Activated naive CD4-positive, alpha-beta T cell treated with anti-CD3 and anti-CD28 coated beads for 36 hours (primary cell): ENCODE results near the gene SLC19A1. TPM values are rescaled to one million over a fixed set of nuclear protein-coding genes. Genes with fewer than 3 reads are reported as not detected.
A peak's percentile ranks its signal among the peaks of the same experiment; 100 is the strongest.
"Not testable (repeated sequence)": the region's sequence is repeated elsewhere in the genome, so short reads cannot be mapped to it uniquely, and the experiment has no call there.

Experiments used
- CTCF ChIA-PET: fragments of 350-600 bp; sonication (Branson Sonifier 250); formaldehyde crosslinking; loops from one replicate; lab custom pipeline; 2021; ENCODE audit warnings: antibody characterized with exemption; lab: Charles Lee
- DNase-seq: peaks from one replicate; pipeline ENCODE4 v3.0.0-alpha.2; 2020
- H3K27ac Mint-ChIP-seq: one replicate; pipeline ENCODE4 v1.8.0; 2021; ENCODE audit warnings: mild to moderate bottlenecking, mixed read lengths
- H3K27me3 Mint-ChIP-seq: one replicate; pipeline ENCODE4 v1.8.0; 2021; ENCODE audit warnings: low read depth, mixed read lengths
- H3K36me3 Mint-ChIP-seq: one replicate; pipeline ENCODE4 v1.8.0; 2021; ENCODE audit warnings: low read depth, mixed read lengths
- H3K4me1 Mint-ChIP-seq: one replicate; pipeline ENCODE4 v1.8.0; 2021; ENCODE audit warnings: low read depth, mixed read lengths
- H3K4me3 Mint-ChIP-seq: one replicate; pipeline ENCODE4 v1.8.0; 2021; ENCODE audit warnings: mild to moderate bottlenecking, moderate library complexity, mixed read lengths
- H3K9me3 Mint-ChIP-seq: one replicate; pipeline ENCODE4 v1.8.0; 2021; ENCODE audit warnings: mixed read lengths
- intact Hi-C: fragments of 100-400 bp; cut with micrococcal nuclease; formaldehyde crosslinking; loops from one replicate; pipeline ENCODE4 v1.15.1; 2023
- total RNA-seq, 2 experiments: library from RNA; stranded (reverse); gene quantifications; one replicate each; pipeline ENCODE4 v1.2.3, GENCODE V29; 2021

The SLC19A1 gene
- total RNA-seq, 2 experiments from 2014 or later, result 32.2 to 33.0 TPM

- DNase-seq, result no peak
- no peaks in the 10 kb centered on the region for H3K4me1 Mint-ChIP-seq
- H3K27ac Mint-ChIP-seq, result no peak overlapping the region
- no peaks in the 10 kb centered on the region for H3K36me3 Mint-ChIP-seq
- H3K9me3 Mint-ChIP-seq, result peaks cover 2% of the 10 kb centered on the region
- intact Hi-C loops, result no loop called here
- CTCF ChIA-PET, result interaction anchor here (2.6 kb wide), 1 partner anchor 34 kb away, joined by 16 read pairs; no protein-coding TSS in a partner anchor
- no peak overlapping the region for H3K4me3 Mint-ChIP-seq
- peaks cover 6% of the 10 kb centered on the region for H3K27me3 Mint-ChIP-seq
Observed at GRCh38 chr21:45562402-45562801, 20.2 kb upstream of the SLC19A1 start.

- H3K9me3 Mint-ChIP-seq, H3K27me3 Mint-ChIP-seq, H3K4me1 Mint-ChIP-seq, H3K4me3 Mint-ChIP-seq, DNase-seq, intact Hi-C loops, H3K27ac Mint-ChIP-seq, H3K36me3 Mint-ChIP-seq: not testable (repeated sequence)
- CTCF ChIA-PET, result interaction anchor here (2.6 kb wide), 1 partner anchor 35 kb away, joined by 16 read pairs; no protein-coding TSS in a partner anchor
Observed at GRCh38 chr21:45561241-45561640, 19.0 kb upstream of the SLC19A1 start.

DNA sequence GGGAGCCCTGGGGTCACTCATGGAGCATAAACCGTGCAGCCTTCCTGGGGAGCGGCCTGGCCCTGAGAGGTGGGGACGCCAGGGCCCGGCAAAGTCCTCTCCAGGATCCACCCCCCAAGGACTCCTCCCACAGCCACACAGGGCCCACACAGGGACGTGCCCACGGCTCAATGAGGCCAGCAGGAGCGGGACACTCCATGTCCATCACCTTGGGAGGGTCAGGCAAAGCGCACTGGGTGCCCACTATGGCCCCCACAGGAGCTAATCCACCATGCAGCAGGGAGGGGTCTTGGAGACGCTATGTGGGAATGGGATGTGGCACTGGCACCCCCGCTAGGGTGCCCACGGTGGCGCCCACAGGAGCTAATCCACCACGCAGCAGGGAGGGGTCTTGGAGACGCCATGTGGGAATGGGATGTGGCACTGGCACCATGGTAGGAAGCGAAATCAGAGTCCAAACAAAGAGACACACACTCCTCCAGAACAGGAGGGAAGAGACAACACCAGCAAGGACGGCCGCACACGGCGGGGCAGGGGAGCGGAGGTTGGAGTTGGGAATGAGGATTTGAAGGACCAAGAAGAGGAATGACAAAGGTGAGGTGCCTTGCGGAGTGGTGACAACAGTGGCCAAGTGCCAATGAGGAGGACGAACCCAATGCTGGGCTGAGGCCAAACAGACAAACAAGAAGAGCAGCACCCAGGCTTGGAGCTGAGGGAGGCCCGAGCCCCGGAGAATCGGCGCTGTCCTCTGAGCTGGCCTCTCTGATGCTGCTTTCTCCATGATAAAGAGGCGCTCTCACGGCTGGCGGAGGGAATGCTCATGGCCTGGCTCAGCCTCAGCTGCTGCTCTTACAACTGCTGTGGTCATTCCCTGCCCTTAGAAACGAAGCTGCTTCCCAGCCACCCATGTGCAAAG, 18.1 kb upstream of the SLC19A1 start:
- Mint-ChIP-seq H3K27me3 (peaks cover 6% of the 10 kb centered on the region), H3K36me3 (no peaks in the 10 kb centered on the region), H3K27ac (no peak overlapping the region), H3K9me3 (peaks cover 2% of the 10 kb centered on the region), H3K4me3 (no peak overlapping the region), H3K4me1 (no peaks in the 10 kb centered on the region)
- intact Hi-C loops, result no loop called here
- CTCF ChIA-PET, result no interaction called here
- no peak for DNase-seq

- Mint-ChIP-seq H3K9me3 (peaks cover 2% of the 10 kb centered on the region), H3K4me1 (peaks cover 3% of the 10 kb centered on the region), H3K4me3 (no peak overlapping the region), H3K27me3 (peaks cover 6% of the 10 kb centered on the region), H3K27ac (no peak overlapping the region), H3K36me3 (no peaks in the 10 kb centered on the region)
- CTCF ChIA-PET, result no interaction called here
- intact Hi-C loops, result no loop called here
- DNase-seq, result no peak
Observed at GRCh38 chr21:45559216-45560105, 17.2 kb upstream of the SLC19A1 start.

GRCh38 chr21:45558044-45558721, 15.9 kb upstream of the SLC19A1 start:
- H3K36me3 Mint-ChIP-seq, result no peaks in the 10 kb centered on the region
- CTCF ChIA-PET, result interaction anchor here (0.7 to 1.2 kb wide), 2 partner anchors 15 to 180 kb away, joined by 3 read pairs; no protein-coding TSS in a partner anchor
- no peak for DNase-seq
- H3K4me1 Mint-ChIP-seq, result peaks cover 5% of the 10 kb centered on the region
- intact Hi-C loops, result no loop called here
- H3K27ac Mint-ChIP-seq, result no peak overlapping the region
- no peak overlapping the region for H3K4me3 Mint-ChIP-seq
- peaks cover 6% of the 10 kb centered on the region for H3K27me3 Mint-ChIP-seq
- peaks cover 2% of the 10 kb centered on the region for H3K9me3 Mint-ChIP-seq

DNA sequence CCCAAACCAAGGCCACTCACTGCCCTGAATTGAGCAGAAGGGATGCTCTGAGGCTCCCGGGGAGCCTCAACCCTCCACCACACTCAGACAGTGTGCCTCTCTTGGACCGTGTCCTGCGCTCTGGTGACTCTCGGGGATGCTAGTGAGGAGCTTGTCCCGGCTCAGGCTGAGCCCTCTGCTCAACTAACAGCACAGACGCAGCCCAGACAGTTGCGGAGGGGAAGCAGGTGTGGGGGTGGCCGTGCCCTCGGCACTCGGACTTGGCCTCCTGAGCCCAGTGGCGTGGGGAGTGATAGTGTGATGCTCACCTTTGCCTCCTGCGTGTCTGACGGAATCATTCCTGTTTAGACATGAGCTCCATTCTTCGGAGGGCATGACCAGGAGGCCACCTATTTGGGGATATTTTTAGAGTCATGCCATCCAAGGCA, 15.4 kb upstream of the SLC19A1 start:
- H3K36me3 Mint-ChIP-seq, result no peaks in the 10 kb centered on the region
- H3K4me3 Mint-ChIP-seq, result no peak overlapping the region
- H3K4me1 Mint-ChIP-seq, result peaks cover 5% of the 10 kb centered on the region
- no peaks in the 10 kb centered on the region for H3K9me3 Mint-ChIP-seq
- H3K27ac Mint-ChIP-seq, result no peak overlapping the region
- peak; percentile 3 for DNase-seq
- CTCF ChIA-PET, result interaction anchor here (0.7 to 1.2 kb wide), 2 partner anchors 15 to 180 kb away, joined by 3 read pairs; no protein-coding TSS in a partner anchor
- H3K27me3 Mint-ChIP-seq, result peaks cover 2% of the 10 kb centered on the region
- intact Hi-C loops, result no loop called here

DNA sequence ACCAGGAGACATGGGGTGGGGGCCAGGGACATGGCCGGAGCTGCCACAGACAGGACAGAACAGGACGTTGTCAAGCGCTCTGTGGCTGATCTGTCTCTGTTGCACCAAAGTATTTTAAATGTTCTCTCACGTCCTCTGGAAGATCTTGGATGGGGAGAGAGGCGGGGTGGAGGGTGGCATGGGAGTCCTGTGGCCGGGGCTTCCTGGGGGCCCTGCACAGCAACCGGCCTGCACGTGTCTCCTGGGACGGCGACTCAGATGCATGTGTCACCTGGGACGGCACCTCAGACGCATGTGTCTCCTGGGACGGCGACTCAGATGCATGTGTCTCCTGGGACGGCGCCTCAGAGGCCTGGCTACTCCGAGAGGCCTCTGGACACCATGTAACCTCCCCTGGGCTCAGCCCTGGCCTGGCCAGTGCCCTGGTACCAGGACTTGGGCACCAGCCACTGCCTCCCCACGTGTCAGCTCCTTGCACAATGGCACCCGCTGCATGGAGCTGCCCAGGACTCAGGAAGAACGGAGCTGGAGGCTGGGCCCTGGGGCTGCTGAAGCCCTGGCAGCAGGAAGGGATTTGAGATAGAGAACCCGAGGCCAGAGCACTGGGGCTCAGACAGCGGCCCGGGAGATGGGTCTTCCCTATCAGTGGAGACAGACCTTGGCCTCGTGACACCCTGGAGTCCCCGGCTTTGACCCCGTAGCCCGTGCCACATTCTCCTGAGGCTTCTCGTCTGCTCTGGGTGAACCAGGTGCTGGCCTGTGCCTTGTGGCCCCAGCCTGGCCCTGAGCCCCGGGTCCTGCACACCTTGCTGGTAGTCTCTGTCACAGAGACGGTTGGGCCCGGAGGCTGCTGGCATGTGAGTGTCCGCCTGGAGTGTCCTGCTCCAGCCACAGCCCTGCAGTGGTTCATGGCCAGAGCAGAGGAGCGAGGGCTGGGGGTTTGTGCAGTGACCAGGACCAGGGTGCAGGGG, 14.7 kb upstream of the SLC19A1 start:
- no peak overlapping the region for H3K27ac Mint-ChIP-seq
- no peaks in the 10 kb centered on the region for H3K9me3 Mint-ChIP-seq
- H3K4me1 Mint-ChIP-seq, result peaks cover 8% of the 10 kb centered on the region
- peak overlapping the region; percentile 15 for H3K4me3 Mint-ChIP-seq
- intact Hi-C loops, result no loop called here
- peak; percentile 3 for DNase-seq
- no peaks in the 10 kb centered on the region for H3K36me3 Mint-ChIP-seq
- no peaks in the 10 kb centered on the region for H3K27me3 Mint-ChIP-seq
- CTCF ChIA-PET, result interaction anchor here (0.9 to 1.8 kb wide), 5 partner anchors 11 to 419 kb away, joined by 3 to 17 read pairs (median 3); no protein-coding TSS in a partner anchor

GRCh38 chr21:45556302-45556644, 14.0 kb upstream of the SLC19A1 start:
- Mint-ChIP-seq H3K36me3 (no peaks in the 10 kb centered on the region), H3K27me3 (no peaks in the 10 kb centered on the region), H3K9me3 (no peaks in the 10 kb centered on the region), H3K27ac (no peak overlapping the region), H3K4me3 (no peak overlapping the region), H3K4me1 (peaks cover 14% of the 10 kb centered on the region)
- CTCF ChIA-PET, result interaction anchor here (0.9 to 1.8 kb wide), 4 partner anchors 11 to 418 kb away, joined by 3 to 17 read pairs (median 4); no protein-coding TSS in a partner anchor
- DNase-seq, result no peak
- intact Hi-C loops, result no loop called here

GRCh38 chr21:45555557-45556301, 13.5 kb upstream of the SLC19A1 start:
- H3K9me3 Mint-ChIP-seq, result no peaks in the 10 kb centered on the region
- H3K27me3 Mint-ChIP-seq, result no peaks in the 10 kb centered on the region
- H3K36me3 Mint-ChIP-seq, result no peaks in the 10 kb centered on the region
- H3K27ac Mint-ChIP-seq, result no peak overlapping the region
- CTCF ChIA-PET, result interaction anchor here (0.9 to 1.8 kb wide), 4 partner anchors 12 to 417 kb away, joined by 3 to 17 read pairs (median 4); no protein-coding TSS in a partner anchor
- H3K4me1 Mint-ChIP-seq, result peaks cover 20% of the 10 kb centered on the region
- peak; percentile 4 for DNase-seq
- intact Hi-C loops, result loop anchor here (1.0 kb wide), 1 partner anchor 265 kb away; no protein-coding TSS in a partner anchor
- no peak overlapping the region for H3K4me3 Mint-ChIP-seq

DNA sequence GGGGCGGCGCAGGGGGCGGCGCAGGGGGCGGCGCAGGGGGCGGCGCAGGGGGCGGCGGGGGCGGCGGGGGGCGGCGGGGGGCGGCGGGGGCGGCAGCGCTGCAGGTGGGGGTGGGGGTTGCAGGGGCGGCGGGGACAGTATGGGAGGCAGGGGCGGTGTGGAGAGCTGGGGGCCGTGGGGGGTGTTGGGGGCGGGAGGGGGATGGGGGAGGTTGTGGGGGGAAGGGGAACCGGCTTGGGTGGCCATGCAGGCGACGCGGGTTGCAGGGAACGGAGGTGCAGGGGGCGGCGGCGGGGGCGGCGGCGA, 13.0 kb upstream of the SLC19A1 start:
- no peaks in the 10 kb centered on the region for H3K36me3 Mint-ChIP-seq
- no peaks in the 10 kb centered on the region for H3K27me3 Mint-ChIP-seq
- H3K4me1 Mint-ChIP-seq, result peaks cover 25% of the 10 kb centered on the region
- DNase-seq, result no peak
- no peaks in the 10 kb centered on the region for H3K9me3 Mint-ChIP-seq
- no peak overlapping the region for H3K27ac Mint-ChIP-seq
- intact Hi-C loops, result loop anchor here (1.0 kb wide), 1 partner anchor 265 kb away; no protein-coding TSS in a partner anchor
- H3K4me3 Mint-ChIP-seq, result no peak overlapping the region
- CTCF ChIA-PET, result interaction anchor here (1.6 to 1.8 kb wide), 2 partner anchors 41 to 264 kb away, joined by 4 to 17 read pairs; no protein-coding TSS in a partner anchor
